Sigmoid colon (tissue), 4 donors: ENCODE results near the gene LRRTM4.

ENCODE experiments used
- POLR2A ChIP-seq, 2 donors: fragments of 450-650 bp; IDR thresholded peaks; one replicate each; pipeline ENCODE4 v1.6.1; 2016; ENCODE audit warnings: antibody characterized with exemption in 2 of 2, mild to moderate bottlenecking in 2 of 2, moderate library complexity in 2 of 2
- POLR2AphosphoS5 ChIP-seq, 4 donors: sonication (generic); formaldehyde crosslinking; IDR thresholded peaks; one replicate each; pipeline ENCODE4 v1.6.1; 2017; ENCODE audit warnings: antibody characterized with exemption in 4 of 4
- TF ChIP-seq, protein P1 (sequence below), 4 experiments: fragments of 450-650 bp in 3 of 4; fragments of 200-600 bp in 1 of 4; IDR thresholded peaks; one replicate each; pipeline ENCODE4 v1.5.1; 2016 to 2019; ENCODE audit warnings: antibody characterized with exemption in 4 of 4, mild to moderate bottlenecking in 3 of 4, moderate library complexity in 2 of 4

DNA sequence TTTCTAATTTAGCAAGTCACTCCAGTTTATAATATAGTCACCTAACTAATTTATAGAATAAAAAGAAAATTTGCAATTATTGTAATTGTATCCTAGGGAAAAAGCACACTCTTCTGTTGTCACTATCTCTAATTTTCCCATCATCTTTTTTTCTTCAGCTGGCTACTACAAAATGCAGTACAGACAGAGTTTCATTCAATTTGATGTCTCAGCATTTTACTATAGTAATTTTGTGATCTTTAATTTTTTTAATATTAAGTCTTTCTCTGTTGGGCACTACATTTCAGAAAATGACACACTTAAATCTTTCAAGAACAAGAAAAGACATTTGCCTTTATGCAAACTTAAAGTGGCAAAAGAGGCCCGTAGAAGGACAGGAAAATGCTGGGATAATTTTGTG is 118.0 kb downstream of the LRRTM4 start:
- TF ChIP-seq, protein P1, sequence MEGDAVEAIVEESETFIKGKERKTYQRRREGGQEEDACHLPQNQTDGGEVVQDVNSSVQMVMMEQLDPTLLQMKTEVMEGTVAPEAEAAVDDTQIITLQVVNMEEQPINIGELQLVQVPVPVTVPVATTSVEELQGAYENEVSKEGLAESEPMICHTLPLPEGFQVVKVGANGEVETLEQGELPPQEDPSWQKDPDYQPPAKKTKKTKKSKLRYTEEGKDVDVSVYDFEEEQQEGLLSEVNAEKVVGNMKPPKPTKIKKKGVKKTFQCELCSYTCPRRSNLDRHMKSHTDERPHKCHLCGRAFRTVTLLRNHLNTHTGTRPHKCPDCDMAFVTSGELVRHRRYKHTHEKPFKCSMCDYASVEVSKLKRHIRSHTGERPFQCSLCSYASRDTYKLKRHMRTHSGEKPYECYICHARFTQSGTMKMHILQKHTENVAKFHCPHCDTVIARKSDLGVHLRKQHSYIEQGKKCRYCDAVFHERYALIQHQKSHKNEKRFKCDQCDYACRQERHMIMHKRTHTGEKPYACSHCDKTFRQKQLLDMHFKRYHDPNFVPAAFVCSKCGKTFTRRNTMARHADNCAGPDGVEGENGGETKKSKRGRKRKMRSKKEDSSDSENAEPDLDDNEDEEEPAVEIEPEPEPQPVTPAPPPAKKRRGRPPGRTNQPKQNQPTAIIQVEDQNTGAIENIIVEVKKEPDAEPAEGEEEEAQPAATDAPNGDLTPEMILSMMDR (IDR thresholded peaks at IDR 0.05), result no peak
- no peak for TF ChIP-seq POLR2A (IDR thresholded peaks at IDR 0.05)
- TF ChIP-seq POLR2AphosphoS5 (IDR thresholded peaks at IDR 0.05), result no peak
